ENCODE data around the gene RIMS1.

Gene RIMS1

DNA sequence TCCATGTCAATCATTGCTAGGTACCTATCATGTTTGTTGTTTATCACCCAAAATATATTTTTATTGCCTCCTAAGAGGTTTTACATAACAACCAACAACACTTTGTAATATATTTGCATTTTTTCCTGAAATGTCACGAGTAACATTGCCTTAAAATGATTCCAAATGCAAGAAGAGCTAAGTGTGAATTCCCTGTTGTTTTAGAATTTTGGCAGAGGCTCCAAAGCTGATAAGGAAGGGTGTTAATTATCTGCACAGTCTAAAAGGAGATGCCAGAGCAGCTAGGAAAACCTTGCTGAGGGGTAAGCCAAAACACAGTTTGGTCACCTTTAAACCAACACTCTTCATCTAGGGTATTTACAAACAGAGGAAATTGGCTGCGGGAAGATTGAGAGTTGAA is 533.6 kb downstream of the RIMS1 start:
- no peaks in the 10 kb centered on the region for H3K36me3 ChIP-seq (ENCODE audit: low read length)
- H2AFZ ChIP-seq (ENCODE audit: low read depth, low read length, severe bottlenecking), result no peak overlapping the region
- no peak overlapping the region for H3K9ac ChIP-seq (ENCODE audit: low read length)
- no peak for TF ChIP-seq EZH2phosphoT487 (conservative IDR thresholded peaks at IDR 0.05; ENCODE audit: low read length)
- TF ChIP-seq, protein P1, sequence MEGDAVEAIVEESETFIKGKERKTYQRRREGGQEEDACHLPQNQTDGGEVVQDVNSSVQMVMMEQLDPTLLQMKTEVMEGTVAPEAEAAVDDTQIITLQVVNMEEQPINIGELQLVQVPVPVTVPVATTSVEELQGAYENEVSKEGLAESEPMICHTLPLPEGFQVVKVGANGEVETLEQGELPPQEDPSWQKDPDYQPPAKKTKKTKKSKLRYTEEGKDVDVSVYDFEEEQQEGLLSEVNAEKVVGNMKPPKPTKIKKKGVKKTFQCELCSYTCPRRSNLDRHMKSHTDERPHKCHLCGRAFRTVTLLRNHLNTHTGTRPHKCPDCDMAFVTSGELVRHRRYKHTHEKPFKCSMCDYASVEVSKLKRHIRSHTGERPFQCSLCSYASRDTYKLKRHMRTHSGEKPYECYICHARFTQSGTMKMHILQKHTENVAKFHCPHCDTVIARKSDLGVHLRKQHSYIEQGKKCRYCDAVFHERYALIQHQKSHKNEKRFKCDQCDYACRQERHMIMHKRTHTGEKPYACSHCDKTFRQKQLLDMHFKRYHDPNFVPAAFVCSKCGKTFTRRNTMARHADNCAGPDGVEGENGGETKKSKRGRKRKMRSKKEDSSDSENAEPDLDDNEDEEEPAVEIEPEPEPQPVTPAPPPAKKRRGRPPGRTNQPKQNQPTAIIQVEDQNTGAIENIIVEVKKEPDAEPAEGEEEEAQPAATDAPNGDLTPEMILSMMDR (IDR thresholded peaks at IDR 0.05; ENCODE audit: insufficient read depth, low read length, poor library complexity, severe bottlenecking), result no peak
- no peaks in the 10 kb centered on the region for H3K79me2 ChIP-seq (ENCODE audit: insufficient read depth, low read length)
- H3K9me3 ChIP-seq (ENCODE audit: insufficient read depth, low read length), result no peaks in the 10 kb centered on the region
- no peaks in the 10 kb centered on the region for H3F3A ChIP-seq (ENCODE audit: insufficient read depth)
- H3K27me3 ChIP-seq (ENCODE audit: low read length), result no peaks in the 10 kb centered on the region
- no peak overlapping the region for H3K27ac ChIP-seq (ENCODE audit: low read depth, low read length)
- no peaks in the 10 kb centered on the region for H3K9me2 ChIP-seq (replicated peaks; ENCODE audit: insufficient read depth, low read length)
- no peak overlapping the region for H3K4me3 ChIP-seq (ENCODE audit: insufficient read depth, low read length, poor library complexity, severe bottlenecking)
- H3K4me2 ChIP-seq (ENCODE audit: low read depth, low read length, poor library complexity, severe bottlenecking), result no peak overlapping the region
- H4K20me1 ChIP-seq (ENCODE audit: low read depth, low read length), result no peaks in the 10 kb centered on the region

DNA sequence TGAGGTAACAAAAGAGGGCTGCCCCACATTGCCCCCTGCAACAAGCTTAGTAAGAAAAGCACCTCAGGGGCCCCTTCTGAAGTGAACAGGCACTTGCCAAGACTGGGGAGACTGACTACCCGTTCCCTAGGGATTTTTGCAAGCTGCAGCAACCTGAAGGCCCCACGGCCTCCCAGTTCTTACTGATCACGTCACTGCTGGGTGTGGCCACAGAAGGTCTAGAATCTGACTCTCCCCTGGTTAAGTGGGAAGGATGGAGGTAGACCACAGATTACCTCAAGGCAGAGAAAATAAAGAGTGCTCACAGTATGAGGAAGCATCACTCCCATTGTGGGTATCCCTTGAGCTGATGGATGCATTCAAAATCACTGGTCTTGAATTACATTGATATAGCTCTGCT is 534.1 kb downstream of the RIMS1 start:
- no peaks in the 10 kb centered on the region for H3K27me3 ChIP-seq (ENCODE audit: low read length)
- no peaks in the 10 kb centered on the region for H3F3A ChIP-seq (ENCODE audit: insufficient read depth)
- H3K4me3 ChIP-seq (ENCODE audit: insufficient read depth, low read length, poor library complexity, severe bottlenecking), result no peak overlapping the region
- H3K4me2 ChIP-seq (ENCODE audit: low read depth, low read length, poor library complexity, severe bottlenecking), result no peak overlapping the region
- no peaks in the 10 kb centered on the region for H3K79me2 ChIP-seq (ENCODE audit: insufficient read depth, low read length)
- H3K9me2 ChIP-seq (replicated peaks; ENCODE audit: insufficient read depth, low read length), result no peaks in the 10 kb centered on the region
- no peak for TF ChIP-seq EZH2phosphoT487 (conservative IDR thresholded peaks at IDR 0.05; ENCODE audit: low read length)
- TF ChIP-seq, protein P1 (IDR thresholded peaks at IDR 0.05; ENCODE audit: insufficient read depth, low read length, poor library complexity, severe bottlenecking), result no peak
- H3K9ac ChIP-seq (ENCODE audit: low read length), result no peak overlapping the region
- no peaks in the 10 kb centered on the region for H4K20me1 ChIP-seq (ENCODE audit: low read depth, low read length)
- H3K36me3 ChIP-seq (ENCODE audit: low read length), result no peaks in the 10 kb centered on the region
- H2AFZ ChIP-seq (ENCODE audit: low read depth, low read length, severe bottlenecking), result no peak overlapping the region
- no peak overlapping the region for H3K27ac ChIP-seq (ENCODE audit: low read depth, low read length)
- H3K9me3 ChIP-seq (ENCODE audit: insufficient read depth, low read length), result no peaks in the 10 kb centered on the region

DNA sequence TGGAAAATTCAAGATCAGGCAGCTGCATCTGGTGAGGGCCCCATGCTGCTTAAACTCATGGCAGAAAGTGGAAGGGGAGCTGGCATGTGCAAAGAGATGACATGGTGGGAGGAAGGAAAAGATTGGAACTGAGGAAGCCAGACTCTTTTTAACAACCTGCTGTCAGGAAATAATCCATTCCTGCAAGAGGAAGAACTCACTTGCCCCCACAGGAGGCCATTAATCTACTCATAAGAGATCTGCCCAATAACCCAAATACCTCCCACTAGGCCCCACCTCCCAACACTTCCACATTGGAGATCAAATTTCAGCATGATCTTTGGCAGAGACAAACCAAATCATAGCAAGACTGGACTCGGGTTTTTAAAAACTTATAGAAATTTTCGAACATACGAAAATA is 535.0 kb downstream of the RIMS1 start:
- H3K9me2 ChIP-seq (replicated peaks; ENCODE audit: insufficient read depth, low read length), result no peaks in the 10 kb centered on the region
- H4K20me1 ChIP-seq (ENCODE audit: low read depth, low read length), result no peaks in the 10 kb centered on the region
- no peaks in the 10 kb centered on the region for H3K27me3 ChIP-seq (ENCODE audit: low read length)
- no peaks in the 10 kb centered on the region for H3K9me3 ChIP-seq (ENCODE audit: insufficient read depth, low read length)
- no peak overlapping the region for H2AFZ ChIP-seq (ENCODE audit: low read depth, low read length, severe bottlenecking)
- TF ChIP-seq, protein P1 (IDR thresholded peaks at IDR 0.05; ENCODE audit: insufficient read depth, low read length, poor library complexity, severe bottlenecking), result no peak
- no peak for TF ChIP-seq EZH2phosphoT487 (conservative IDR thresholded peaks at IDR 0.05; ENCODE audit: low read length)
- H3K4me2 ChIP-seq (ENCODE audit: low read depth, low read length, poor library complexity, severe bottlenecking), result no peak overlapping the region
- no peaks in the 10 kb centered on the region for H3K79me2 ChIP-seq (ENCODE audit: insufficient read depth, low read length)
- H3F3A ChIP-seq (ENCODE audit: insufficient read depth), result no peaks in the 10 kb centered on the region
- H3K27ac ChIP-seq (ENCODE audit: low read depth, low read length), result no peak overlapping the region
- H3K4me3 ChIP-seq (ENCODE audit: insufficient read depth, low read length, poor library complexity, severe bottlenecking), result no peak overlapping the region
- no peaks in the 10 kb centered on the region for H3K36me3 ChIP-seq (ENCODE audit: low read length)
- H3K9ac ChIP-seq (ENCODE audit: low read length), result no peak overlapping the region

Measured in SU-DHL-6 (cell line).